ENCODE data around the gene ATP6V1B1. TPM values are rescaled to one million over a fixed set of nuclear protein-coding genes. Genes with fewer than 3 reads are reported as not detected.
A peak's percentile ranks its signal among the peaks of the same experiment; 100 is the strongest.

ATP6V1B1 gene
- total and polyA plus RNA-seq, 2 donors (not counting 1 experiment from before 2014, with no cell fraction given) = 1.0 to 2.1 TPM

DNA sequence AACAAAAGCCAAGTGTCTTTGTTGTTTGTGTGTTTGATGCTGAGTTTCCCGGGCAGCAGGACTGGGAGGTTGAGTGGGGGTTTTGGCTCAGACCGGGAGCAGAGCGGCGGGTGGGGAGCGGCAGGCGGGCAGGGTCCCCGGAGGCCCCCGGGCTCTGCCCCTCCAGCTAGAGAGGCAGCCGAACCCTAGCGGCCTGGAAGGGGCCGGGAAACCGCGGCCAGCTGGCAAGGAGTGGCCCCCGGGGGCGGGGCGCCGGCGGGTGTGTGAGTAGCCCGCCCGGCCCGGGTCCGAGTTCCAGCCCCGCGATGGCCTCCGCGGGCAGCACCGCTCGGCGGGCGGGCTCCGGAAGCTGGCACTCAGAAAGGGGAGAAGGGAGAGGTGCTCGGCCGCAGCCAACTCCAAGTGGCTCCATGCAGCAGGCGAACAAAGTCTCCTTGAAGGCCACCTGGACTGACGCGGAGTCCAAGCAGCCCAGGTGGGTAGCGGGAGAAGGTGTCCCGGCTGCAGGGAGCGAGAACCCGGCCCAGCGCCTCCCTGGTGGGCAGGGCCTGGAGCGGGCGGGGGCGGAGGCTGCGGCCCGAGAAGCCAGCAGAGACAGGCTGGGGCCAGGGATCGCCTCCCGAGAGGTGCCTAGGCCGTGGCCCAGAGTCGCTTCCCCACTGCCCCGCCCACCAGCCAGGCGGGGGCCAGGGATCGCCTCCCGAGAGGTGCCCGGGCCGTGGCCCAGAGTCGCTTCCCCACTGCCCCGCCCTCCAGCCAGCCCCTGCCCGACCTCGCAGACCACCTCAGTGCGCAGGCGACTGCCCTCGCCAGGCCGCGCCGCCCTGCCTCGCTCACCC lies 42.9 kb downstream of the ATP6V1B1 start, which contains the start of gene ANKRD53:
ANKRD53 (plus strand) TSS at position 290 of the 839 bp plus-strand sequence; CDS start at position 306, 16 bp downstream.
- Histone ChIP-seq H3K4me1 (ENCODE audit: control insufficient read depth, extremely low read depth, insufficient read depth, low read length) (peaks cover 6% of the 10 kb centered on the region), H3K9ac (ENCODE audit: insufficient read depth, low read length) (peak within 1 kb of the TSS; percentile 63), H3K79me2 (ENCODE audit: control insufficient read depth, insufficient read depth, low read length) (no peaks in the 10 kb centered on the region), H3K4me2 (ENCODE audit: extremely low read depth, insufficient read depth, low read length) (peak within 1 kb of the TSS; percentile 97), H3K9me3 (ENCODE audit: control insufficient read depth, insufficient read depth, low read depth, low read length) (no peaks in the 10 kb centered on the region), H3K27ac (ENCODE audit: insufficient read depth, low read length) (peak within 1 kb of the TSS; percentile 96), H3K36me3 (ENCODE audit: control insufficient read depth, insufficient read depth, low read length) (no peaks in the 10 kb centered on the region), H4K20me1 (ENCODE audit: control insufficient read depth, extremely low read depth, insufficient read depth, low read length) (no peaks in the 10 kb centered on the region), H3K4me3 (replicated peaks in 1 of 4; ENCODE audit: control extremely low read depth in 1 of 4, insufficient read depth in 1 of 4, low read depth in 3 of 4, low read length in 4 of 4) (peak within 1 kb of the TSS; percentile 57 to 73 (median 63)), H2AFZ (ENCODE audit: low read length) (peak within 1 kb of the TSS; percentile 87), H3K27me3 (ENCODE audit: control insufficient read depth, insufficient read depth, low read length) (no peaks in the 10 kb centered on the region)
- TF ChIP-seq EZH2 (IDR thresholded peaks at IDR 0.05; ENCODE audit: low read length, missing control alignments) = no peak
- TF ChIP-seq, protein P1, sequence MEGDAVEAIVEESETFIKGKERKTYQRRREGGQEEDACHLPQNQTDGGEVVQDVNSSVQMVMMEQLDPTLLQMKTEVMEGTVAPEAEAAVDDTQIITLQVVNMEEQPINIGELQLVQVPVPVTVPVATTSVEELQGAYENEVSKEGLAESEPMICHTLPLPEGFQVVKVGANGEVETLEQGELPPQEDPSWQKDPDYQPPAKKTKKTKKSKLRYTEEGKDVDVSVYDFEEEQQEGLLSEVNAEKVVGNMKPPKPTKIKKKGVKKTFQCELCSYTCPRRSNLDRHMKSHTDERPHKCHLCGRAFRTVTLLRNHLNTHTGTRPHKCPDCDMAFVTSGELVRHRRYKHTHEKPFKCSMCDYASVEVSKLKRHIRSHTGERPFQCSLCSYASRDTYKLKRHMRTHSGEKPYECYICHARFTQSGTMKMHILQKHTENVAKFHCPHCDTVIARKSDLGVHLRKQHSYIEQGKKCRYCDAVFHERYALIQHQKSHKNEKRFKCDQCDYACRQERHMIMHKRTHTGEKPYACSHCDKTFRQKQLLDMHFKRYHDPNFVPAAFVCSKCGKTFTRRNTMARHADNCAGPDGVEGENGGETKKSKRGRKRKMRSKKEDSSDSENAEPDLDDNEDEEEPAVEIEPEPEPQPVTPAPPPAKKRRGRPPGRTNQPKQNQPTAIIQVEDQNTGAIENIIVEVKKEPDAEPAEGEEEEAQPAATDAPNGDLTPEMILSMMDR (conservative IDR thresholded peaks at IDR 0.05 in 1 of 2, IDR thresholded peaks at IDR 0.05 in 1 of 2; ENCODE audit: low read depth in 1 of 2, low read length in 2 of 2) = no peak
- DNase-seq (ENCODE audit: low read depth in 2 of 2) = peak; percentile 29 to 45

DNA sequence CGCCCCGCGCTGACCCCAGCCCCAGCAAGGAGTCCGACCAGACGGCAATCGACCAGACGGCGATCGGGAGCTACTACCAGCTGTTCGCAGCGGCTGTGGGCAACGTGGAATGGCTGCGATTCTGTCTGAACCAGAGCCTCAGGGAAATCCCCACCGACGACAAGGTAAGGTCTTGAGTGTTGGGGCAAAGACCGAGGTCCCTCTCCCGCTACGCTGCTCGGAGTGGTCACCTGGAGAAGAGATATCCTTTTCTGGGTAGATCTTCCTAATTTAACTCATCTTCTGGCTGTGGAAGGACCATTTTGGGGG lies 43.4 kb downstream of the ATP6V1B1 start:
- H3K27ac ChIP-seq (ENCODE audit: insufficient read depth, low read length) = no peak overlapping the region
- H3K4me3 ChIP-seq (replicated peaks in 1 of 4; ENCODE audit: control extremely low read depth in 1 of 4, insufficient read depth in 1 of 4, low read depth in 3 of 4, low read length in 4 of 4) = peak overlapping the region; percentile 30 to 65 (median 53)
- no peaks in the 10 kb centered on the region for H4K20me1 ChIP-seq (ENCODE audit: control insufficient read depth, extremely low read depth, insufficient read depth, low read length)
- H3K4me2 ChIP-seq (ENCODE audit: extremely low read depth, insufficient read depth, low read length) = peak overlapping the region; percentile 97
- DNase-seq (ENCODE audit: low read depth in 2 of 2) = no peak
- peak overlapping the region; percentile 73 for H2AFZ ChIP-seq (ENCODE audit: low read length)
- no peak for TF ChIP-seq EZH2 (IDR thresholded peaks at IDR 0.05; ENCODE audit: low read length, missing control alignments)
- TF ChIP-seq, protein P1 (conservative IDR thresholded peaks at IDR 0.05 in 1 of 2, IDR thresholded peaks at IDR 0.05 in 1 of 2; ENCODE audit: low read depth in 1 of 2, low read length in 2 of 2) = no peak
- H3K36me3 ChIP-seq (ENCODE audit: control insufficient read depth, insufficient read depth, low read length) = no peaks in the 10 kb centered on the region
- no peaks in the 10 kb centered on the region for H3K27me3 ChIP-seq (ENCODE audit: control insufficient read depth, insufficient read depth, low read length)
- no peaks in the 10 kb centered on the region for H3K9me3 ChIP-seq (ENCODE audit: control insufficient read depth, insufficient read depth, low read depth, low read length)
- H3K9ac ChIP-seq (ENCODE audit: insufficient read depth, low read length) = no peak overlapping the region
- peaks cover 6% of the 10 kb centered on the region for H3K4me1 ChIP-seq (ENCODE audit: control insufficient read depth, extremely low read depth, insufficient read depth, low read length)
- H3K79me2 ChIP-seq (ENCODE audit: control insufficient read depth, insufficient read depth, low read length) = no peaks in the 10 kb centered on the region

DNA sequence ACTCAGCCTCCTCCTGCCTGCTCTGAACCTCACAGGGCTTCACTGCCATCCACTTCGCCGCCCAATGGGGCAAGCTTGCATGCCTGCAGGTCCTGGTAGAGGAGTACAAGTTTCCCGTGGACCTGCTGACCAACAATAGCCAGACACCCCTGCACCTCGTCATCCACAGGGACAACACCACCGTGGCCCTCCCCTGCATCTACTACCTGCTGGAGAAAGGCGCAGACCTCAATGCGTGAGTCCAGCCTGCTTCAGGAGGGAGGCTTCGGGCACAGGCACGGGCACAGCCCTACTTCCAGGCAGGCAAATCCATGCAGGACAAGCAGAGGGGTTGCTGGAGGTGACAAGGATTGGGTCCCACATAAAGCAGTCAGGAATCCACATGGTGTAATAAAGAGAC lies 43.9 kb downstream of the ATP6V1B1 start:
- Histone ChIP-seq H3K27ac (ENCODE audit: insufficient read depth, low read length) (no peak overlapping the region), H4K20me1 (ENCODE audit: control insufficient read depth, extremely low read depth, insufficient read depth, low read length) (no peaks in the 10 kb centered on the region), H3K9me3 (ENCODE audit: control insufficient read depth, insufficient read depth, low read depth, low read length) (no peaks in the 10 kb centered on the region), H2AFZ (ENCODE audit: low read length) (no peak overlapping the region), H3K4me3 (replicated peaks in 1 of 4; ENCODE audit: control extremely low read depth in 1 of 4, insufficient read depth in 1 of 4, low read depth in 3 of 4, low read length in 4 of 4) (no peak overlapping the region), H3K36me3 (ENCODE audit: control insufficient read depth, insufficient read depth, low read length) (no peaks in the 10 kb centered on the region), H3K4me2 (ENCODE audit: extremely low read depth, insufficient read depth, low read length) (no peak overlapping the region), H3K27me3 (ENCODE audit: control insufficient read depth, insufficient read depth, low read length) (no peaks in the 10 kb centered on the region), H3K79me2 (ENCODE audit: control insufficient read depth, insufficient read depth, low read length) (no peaks in the 10 kb centered on the region), H3K9ac (ENCODE audit: insufficient read depth, low read length) (no peak overlapping the region), H3K4me1 (ENCODE audit: control insufficient read depth, extremely low read depth, insufficient read depth, low read length) (peaks cover 6% of the 10 kb centered on the region)
- TF ChIP-seq, protein P1 (conservative IDR thresholded peaks at IDR 0.05 in 1 of 2, IDR thresholded peaks at IDR 0.05 in 1 of 2; ENCODE audit: low read depth in 1 of 2, low read length in 2 of 2) = no peak
- no peak for TF ChIP-seq EZH2 (IDR thresholded peaks at IDR 0.05; ENCODE audit: low read length, missing control alignments)
- DNase-seq (ENCODE audit: low read depth in 2 of 2) = no peak

Data from fibroblast of lung (primary cell).